Panc1 (cell line): ENCODE data around the gene RSPO3.

Source experiments
- POLR2AphosphoS5 ChIP-seq: IDR thresholded peaks from 2 replicates; pipeline ENCODE4 v1.6.1; 2012; ENCODE audit warnings: mild to moderate bottlenecking, low read depth, low read length, moderate library complexity
- TF ChIP-seq, protein P1 (sequence below): fragments of 450-650 bp; IDR thresholded peaks from 2 replicates; pipeline ENCODE4 v1.5.1; 2017; ENCODE audit warnings: mild to moderate bottlenecking

- TF ChIP-seq, protein P1, sequence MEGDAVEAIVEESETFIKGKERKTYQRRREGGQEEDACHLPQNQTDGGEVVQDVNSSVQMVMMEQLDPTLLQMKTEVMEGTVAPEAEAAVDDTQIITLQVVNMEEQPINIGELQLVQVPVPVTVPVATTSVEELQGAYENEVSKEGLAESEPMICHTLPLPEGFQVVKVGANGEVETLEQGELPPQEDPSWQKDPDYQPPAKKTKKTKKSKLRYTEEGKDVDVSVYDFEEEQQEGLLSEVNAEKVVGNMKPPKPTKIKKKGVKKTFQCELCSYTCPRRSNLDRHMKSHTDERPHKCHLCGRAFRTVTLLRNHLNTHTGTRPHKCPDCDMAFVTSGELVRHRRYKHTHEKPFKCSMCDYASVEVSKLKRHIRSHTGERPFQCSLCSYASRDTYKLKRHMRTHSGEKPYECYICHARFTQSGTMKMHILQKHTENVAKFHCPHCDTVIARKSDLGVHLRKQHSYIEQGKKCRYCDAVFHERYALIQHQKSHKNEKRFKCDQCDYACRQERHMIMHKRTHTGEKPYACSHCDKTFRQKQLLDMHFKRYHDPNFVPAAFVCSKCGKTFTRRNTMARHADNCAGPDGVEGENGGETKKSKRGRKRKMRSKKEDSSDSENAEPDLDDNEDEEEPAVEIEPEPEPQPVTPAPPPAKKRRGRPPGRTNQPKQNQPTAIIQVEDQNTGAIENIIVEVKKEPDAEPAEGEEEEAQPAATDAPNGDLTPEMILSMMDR, result no peak
- TF ChIP-seq POLR2AphosphoS5, result no peak
These were observed 59.4 kb downstream of the RSPO3 start for GRCh38 chr6:127177923-127178231.
